RWPE1 (cell line): ENCODE data around the gene GLT6D1.

Experiments
- CTCF ChIA-PET: fragments of 350-600 bp; sonication (Branson Sonifier 250); formaldehyde crosslinking; extraction: SDS; loops from one replicate; lab custom pipeline; 2021; lab: Yijun Ruan, JAX
- POLR2A ChIA-PET: fragments of 400-600 bp; formaldehyde crosslinking; extraction: SDS; loops from one replicate; lab custom pipeline; 2020; ENCODE audit warnings: antibody characterized with exemption; ENCODE audit not compliant: low non-redundant PET; lab: Yijun Ruan, JAX
- DNase-seq: peaks from one replicate; pipeline ENCODE4 v3.0.0; 2012; ENCODE audit warnings: low spot score
- H3K27ac ChIP-seq: fragments of 450-650 bp; 2 replicates; pipeline ENCODE4 v1.5.1; 2017
- TF ChIP-seq, protein P1 (sequence below): fragments of 450-650 bp; conservative IDR thresholded peaks from 2 replicates; pipeline ENCODE4 v1.5.1; 2017; ENCODE audit warnings: low read depth, mild to moderate bottlenecking

GLT6D1 gene

DNA sequence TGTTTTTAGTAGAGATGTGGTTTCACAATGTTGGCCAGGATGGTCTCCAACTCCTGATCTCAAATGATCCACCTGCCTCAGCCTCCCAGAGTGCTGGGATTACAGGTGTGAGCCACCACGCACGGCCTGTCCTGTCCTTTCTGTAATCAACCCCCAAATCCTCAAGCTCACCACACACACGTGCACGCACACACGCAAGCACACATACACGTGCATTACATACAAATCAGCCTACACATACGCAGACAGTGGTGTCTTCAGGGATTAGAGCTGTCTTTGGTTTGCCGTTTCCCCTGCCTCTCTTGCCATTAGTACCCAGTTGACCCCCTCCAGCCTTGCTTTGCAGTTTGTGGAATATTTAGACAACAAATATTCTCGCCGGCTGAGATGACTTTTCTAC, 6.5 kb downstream of the GLT6D1 start:
- POLR2A ChIA-PET: no interaction called here
- H3K27ac ChIP-seq: no peak overlapping the region
- TF ChIP-seq, protein P1, sequence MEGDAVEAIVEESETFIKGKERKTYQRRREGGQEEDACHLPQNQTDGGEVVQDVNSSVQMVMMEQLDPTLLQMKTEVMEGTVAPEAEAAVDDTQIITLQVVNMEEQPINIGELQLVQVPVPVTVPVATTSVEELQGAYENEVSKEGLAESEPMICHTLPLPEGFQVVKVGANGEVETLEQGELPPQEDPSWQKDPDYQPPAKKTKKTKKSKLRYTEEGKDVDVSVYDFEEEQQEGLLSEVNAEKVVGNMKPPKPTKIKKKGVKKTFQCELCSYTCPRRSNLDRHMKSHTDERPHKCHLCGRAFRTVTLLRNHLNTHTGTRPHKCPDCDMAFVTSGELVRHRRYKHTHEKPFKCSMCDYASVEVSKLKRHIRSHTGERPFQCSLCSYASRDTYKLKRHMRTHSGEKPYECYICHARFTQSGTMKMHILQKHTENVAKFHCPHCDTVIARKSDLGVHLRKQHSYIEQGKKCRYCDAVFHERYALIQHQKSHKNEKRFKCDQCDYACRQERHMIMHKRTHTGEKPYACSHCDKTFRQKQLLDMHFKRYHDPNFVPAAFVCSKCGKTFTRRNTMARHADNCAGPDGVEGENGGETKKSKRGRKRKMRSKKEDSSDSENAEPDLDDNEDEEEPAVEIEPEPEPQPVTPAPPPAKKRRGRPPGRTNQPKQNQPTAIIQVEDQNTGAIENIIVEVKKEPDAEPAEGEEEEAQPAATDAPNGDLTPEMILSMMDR: no peak
- CTCF ChIA-PET: interaction anchor here (0.6 kb wide), 2 partner anchors 11 to 39 kb away, joined by 3 read pairs; no protein-coding TSS in a partner anchor
- no peak for DNase-seq

DNA sequence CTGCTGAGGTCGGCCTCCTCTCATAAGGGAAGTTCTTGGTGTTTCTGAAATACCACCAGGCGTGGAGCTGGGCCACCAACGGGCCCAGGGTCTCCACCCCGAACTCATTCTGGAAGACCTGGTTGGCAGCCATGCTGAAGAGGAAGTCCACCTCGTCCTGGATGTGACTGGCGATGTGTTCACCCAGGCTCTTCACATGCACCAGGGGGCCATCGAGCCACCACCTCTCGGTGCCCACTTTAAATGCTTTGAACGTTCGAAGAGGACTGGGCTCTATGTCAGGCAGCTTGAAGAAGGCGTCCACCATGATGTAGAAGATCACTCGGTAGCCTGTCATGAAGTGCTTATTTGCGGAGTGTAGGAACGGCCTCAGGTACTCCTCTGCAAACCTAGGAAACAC, 15.1 kb downstream of the GLT6D1 start:
- POLR2A ChIA-PET: no interaction called here
- TF ChIP-seq, protein P1: no peak
- DNase-seq: no peak
- CTCF ChIA-PET: interaction anchor here (0.7 kb wide), 1 partner anchor 107 kb away, joined by 3 read pairs; no protein-coding TSS in a partner anchor
- H3K27ac ChIP-seq: no peak overlapping the region

GRCh38 chr9:135622415-135623020, 16.8 kb downstream of the GLT6D1 start:
- H3K27ac ChIP-seq: no peak overlapping the region
- POLR2A ChIA-PET: no interaction called here
- CTCF ChIA-PET: interaction anchor here (0.6 to 0.7 kb wide), 4 partner anchors 63 to 480 kb away, joined by 3 to 4 read pairs (median 3); no protein-coding TSS in a partner anchor
- TF ChIP-seq, protein P1: no peak
- DNase-seq: no peak

DNA sequence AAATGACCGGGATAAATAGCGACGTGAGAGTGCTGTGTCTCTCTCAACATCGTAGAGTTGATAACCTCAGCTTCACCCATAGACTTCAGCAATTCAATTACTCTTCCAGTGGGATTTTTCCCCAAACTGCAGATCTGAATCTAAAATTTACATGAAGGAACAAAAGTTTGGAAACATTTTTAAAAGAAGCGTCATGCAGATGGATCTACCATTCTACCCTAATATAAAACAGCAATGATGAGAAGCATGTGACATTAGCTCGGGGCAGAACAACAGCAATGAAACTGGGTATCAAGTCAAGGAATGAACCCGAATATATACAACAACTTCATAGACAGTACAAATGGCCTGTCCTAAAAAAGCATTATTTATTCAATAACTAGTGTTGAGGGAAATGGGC, 18.8 kb downstream of the GLT6D1 start:
- no peak for DNase-seq
- CTCF ChIA-PET: no interaction called here
- H3K27ac ChIP-seq: no peak overlapping the region
- POLR2A ChIA-PET: no interaction called here
- TF ChIP-seq, protein P1: no peak

DNA sequence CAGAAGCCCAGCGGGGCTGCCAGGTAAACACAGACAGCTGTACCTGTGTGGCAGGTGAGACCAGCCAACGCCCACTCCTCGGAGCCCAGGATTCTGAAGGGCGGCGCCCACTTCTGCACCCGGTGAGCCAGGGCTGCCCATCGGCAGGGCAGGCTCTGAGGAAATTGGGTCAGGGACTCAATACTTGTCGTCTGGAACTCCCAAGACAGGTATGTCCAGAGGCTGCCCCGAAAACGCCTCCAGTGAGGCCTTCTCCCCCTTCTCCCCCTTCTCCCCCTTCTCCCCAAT, 19.8 kb downstream of the GLT6D1 start:
- no peak overlapping the region for H3K27ac ChIP-seq
- ChIA-PET CTCF (no interaction called here), POLR2A (no interaction called here)
- TF ChIP-seq, protein P1: no peak
- DNase-seq: no peak

- no peak for DNase-seq
- ChIA-PET CTCF (no interaction called here), POLR2A (no interaction called here)
- no peak overlapping the region for H3K27ac ChIP-seq
- TF ChIP-seq, protein P1: no peak
These were observed 20.3 kb downstream of the GLT6D1 start for GRCh38 chr9:135618866-135619598.
